ENCODE data around the gene TDP2.

TDP2 gene

GRCh38 chr6:24655215-24655614 is 11.5 kb downstream of the TDP2 start:
- H3K4me3 ChIP-seq (ENCODE audit: low read depth, low read length) = no peak overlapping the region
- no peak for TF ChIP-seq CTCF (IDR thresholded peaks at IDR 0.05; ENCODE audit: borderline replicate concordance, insufficient read depth, low read depth, low read length)

GRCh38 chr6:24650365-24650764 is 16.3 kb downstream of the TDP2 start:
- TF ChIP-seq CTCF (IDR thresholded peaks at IDR 0.05; ENCODE audit: borderline replicate concordance, insufficient read depth, low read depth, low read length) = no peak
- no peak overlapping the region for H3K4me3 ChIP-seq (ENCODE audit: low read depth, low read length)

DNA sequence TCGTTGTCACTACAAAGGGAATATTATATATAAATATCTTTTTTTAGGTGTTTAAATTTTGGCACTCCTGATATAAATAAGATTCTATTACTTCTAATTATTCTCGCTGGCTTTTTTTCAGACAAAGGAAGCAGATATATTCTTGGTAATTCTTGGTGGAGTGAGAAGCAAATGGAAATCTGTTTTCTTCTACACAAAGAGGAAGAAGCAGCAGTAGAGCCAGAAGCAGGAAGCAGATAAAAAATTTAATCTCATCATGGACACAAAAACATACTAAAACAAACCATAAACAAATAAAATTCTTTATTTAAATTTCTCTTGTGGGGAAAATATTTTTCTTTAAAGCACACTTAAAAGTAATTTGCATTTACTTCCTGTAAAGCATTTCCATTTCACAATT is 17.0 kb downstream of the TDP2 start:
- H3K4me3 ChIP-seq (ENCODE audit: low read depth, low read length) = no peak overlapping the region
- no peak for TF ChIP-seq CTCF (IDR thresholded peaks at IDR 0.05; ENCODE audit: borderline replicate concordance, insufficient read depth, low read depth, low read length)

GRCh38 chr6:24648276-24648675 is 18.4 kb downstream of the TDP2 start:
- no peak for TF ChIP-seq CTCF (IDR thresholded peaks at IDR 0.05; ENCODE audit: borderline replicate concordance, insufficient read depth, low read depth, low read length)
- H3K4me3 ChIP-seq (ENCODE audit: low read depth, low read length) = no peak overlapping the region

DNA sequence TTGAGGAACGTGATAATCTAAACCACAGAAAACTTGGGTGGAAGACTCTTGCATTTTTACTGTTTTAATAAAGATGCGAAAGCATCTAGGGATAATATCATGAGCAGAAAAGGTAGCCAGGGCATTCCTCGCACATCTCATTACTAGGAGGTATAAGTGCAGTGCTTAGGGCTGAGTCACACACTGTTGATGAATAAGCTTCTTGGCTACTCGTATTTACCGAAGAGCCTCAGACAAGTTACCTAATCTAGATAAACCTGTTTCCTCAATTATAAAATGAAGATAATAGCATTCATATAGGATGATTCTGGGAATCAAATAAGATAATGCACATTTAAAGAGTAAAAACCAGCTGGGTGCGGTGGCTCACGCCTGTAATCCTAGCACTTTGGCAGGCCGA is 19.9 kb downstream of the TDP2 start:
- TF ChIP-seq CTCF (IDR thresholded peaks at IDR 0.05; ENCODE audit: borderline replicate concordance, insufficient read depth, low read depth, low read length) = no peak
- no peak overlapping the region for H3K4me3 ChIP-seq (ENCODE audit: low read depth, low read length)

GRCh38 chr6:24644377-24644776 is 22.3 kb downstream of the TDP2 start:
- no peak for TF ChIP-seq CTCF (IDR thresholded peaks at IDR 0.05; ENCODE audit: borderline replicate concordance, insufficient read depth, low read depth, low read length)
- no peak overlapping the region for H3K4me3 ChIP-seq (ENCODE audit: low read depth, low read length)

- no peak for TF ChIP-seq CTCF (IDR thresholded peaks at IDR 0.05; ENCODE audit: borderline replicate concordance, insufficient read depth, low read depth, low read length)
- H3K4me3 ChIP-seq (ENCODE audit: low read depth, low read length) = no peak overlapping the region
Measured at GRCh38 chr6:24643920-24644319, 22.8 kb downstream of the TDP2 start.
